Loucy (cell line): ENCODE data around the gene PASD1.

Experiments
- CTCF ChIP-seq: fragments of 200-600 bp; sonication (generic); conservative IDR thresholded peaks from 2 replicates; pipeline ENCODE4 v1.5.1; 2014; ENCODE audit warnings: mild to moderate bottlenecking, antibody characterized with exemption, low read length
- EZH2phosphoT487 ChIP-seq: fragments of 200-600 bp; IDR thresholded peaks from 2 replicates; pipeline ENCODE4 v1.6.1; 2018; ENCODE audit warnings: antibody characterized with exemption, mild to moderate bottlenecking, moderate library complexity, borderline replicate concordance

GRCh38 chrX:151698485-151698884, 135.0 kb downstream of the PASD1 start:
- TF ChIP-seq CTCF (no peak), EZH2phosphoT487 (no peak)
